ENCODE results near the gene PKD2L2. TPM values are rescaled to one million over a fixed set of nuclear protein-coding genes. Genes with fewer than 3 reads are reported as not detected.

PKD2L2 gene
- total RNA-seq, 1 donor: not detected

- peaks cover 2% of the 10 kb centered on the region for H4K20me1 ChIP-seq (ENCODE audit: insufficient read depth, low read length)
- no peaks in the 10 kb centered on the region for H3K9me3 ChIP-seq (ENCODE audit: low read depth, low read length)
- H3K4me2 ChIP-seq (ENCODE audit: insufficient read depth, low read length): no peak overlapping the region
- H3K4me1 ChIP-seq (ENCODE audit: insufficient read depth, low read length): no peaks in the 10 kb centered on the region
- H2AFZ ChIP-seq (ENCODE audit: low read length): no peak overlapping the region
- H3K79me2 ChIP-seq (ENCODE audit: insufficient read depth, low read length): no peaks in the 10 kb centered on the region
- no peaks in the 10 kb centered on the region for H3K27me3 ChIP-seq (ENCODE audit: insufficient read depth, low read length)
- no peak overlapping the region for H3K4me3 ChIP-seq (ENCODE audit: insufficient read depth, low read length)
- DNase-seq (ENCODE audit: insufficient read length, low spot score, missing footprints): no peak
- peaks cover 14% of the 10 kb centered on the region for H3K36me3 ChIP-seq (ENCODE audit: insufficient read depth, low read length)
- TF ChIP-seq CTCF (IDR thresholded peaks at IDR 0.05; ENCODE audit: extremely low read depth, low read depth, low read length): no peak
- no peak overlapping the region for H3K27ac ChIP-seq (ENCODE audit: low read depth, low read length)
Observed at GRCh38 chr5:137932800-137933199, 43.5 kb downstream of the PKD2L2 start.

GRCh38 chr5:137933491-137933911 is 44.2 kb downstream of the PKD2L2 start:
- no peak for TF ChIP-seq CTCF (IDR thresholded peaks at IDR 0.05; ENCODE audit: extremely low read depth, low read depth, low read length)
- no peak overlapping the region for H3K27ac ChIP-seq (ENCODE audit: low read depth, low read length)
- DNase-seq (ENCODE audit: insufficient read length, low spot score, missing footprints): peak; percentile 5

GRCh38 chr5:137935190-137935589 is 45.9 kb downstream of the PKD2L2 start:
- no peaks in the 10 kb centered on the region for H3K9me3 ChIP-seq (ENCODE audit: low read depth, low read length)
- H3K27me3 ChIP-seq (ENCODE audit: insufficient read depth, low read length): no peaks in the 10 kb centered on the region
- H3K27ac ChIP-seq (ENCODE audit: low read depth, low read length): no peak overlapping the region
- TF ChIP-seq CTCF (IDR thresholded peaks at IDR 0.05; ENCODE audit: extremely low read depth, low read depth, low read length): no peak
- no peak overlapping the region for H2AFZ ChIP-seq (ENCODE audit: low read length)
- no peak for DNase-seq (ENCODE audit: insufficient read length, low spot score, missing footprints)
- no peak overlapping the region for H3K4me2 ChIP-seq (ENCODE audit: insufficient read depth, low read length)
- peaks cover 31% of the 10 kb centered on the region for H3K36me3 ChIP-seq (ENCODE audit: insufficient read depth, low read length)
- no peaks in the 10 kb centered on the region for H3K4me1 ChIP-seq (ENCODE audit: insufficient read depth, low read length)
- no peak overlapping the region for H3K4me3 ChIP-seq (ENCODE audit: insufficient read depth, low read length)
- no peaks in the 10 kb centered on the region for H3K79me2 ChIP-seq (ENCODE audit: insufficient read depth, low read length)
- peaks cover 2% of the 10 kb centered on the region for H4K20me1 ChIP-seq (ENCODE audit: insufficient read depth, low read length)

More at GRCh38 chr5:137933491-137933911, 44.2 kb downstream of the PKD2L2 start:
- no peak overlapping the region for H3K4me2 ChIP-seq (ENCODE audit: insufficient read depth, low read length)
- no peak overlapping the region for H2AFZ ChIP-seq (ENCODE audit: low read length)
- H3K9me3 ChIP-seq (ENCODE audit: low read depth, low read length): no peaks in the 10 kb centered on the region
- no peak overlapping the region for H3K4me3 ChIP-seq (ENCODE audit: insufficient read depth, low read length)
- H3K79me2 ChIP-seq (ENCODE audit: insufficient read depth, low read length): no peaks in the 10 kb centered on the region
- H3K4me1 ChIP-seq (ENCODE audit: insufficient read depth, low read length): no peaks in the 10 kb centered on the region
- H3K27me3 ChIP-seq (ENCODE audit: insufficient read depth, low read length): no peaks in the 10 kb centered on the region
- peaks cover 17% of the 10 kb centered on the region for H3K36me3 ChIP-seq (ENCODE audit: insufficient read depth, low read length)
- H4K20me1 ChIP-seq (ENCODE audit: insufficient read depth, low read length): peaks cover 2% of the 10 kb centered on the region

- Histone ChIP-seq H3K27ac (ENCODE audit: low read depth, low read length) (no peak overlapping the region), H2AFZ (ENCODE audit: low read length) (no peak overlapping the region), H3K9me3 (ENCODE audit: low read depth, low read length) (no peaks in the 10 kb centered on the region), H3K79me2 (ENCODE audit: insufficient read depth, low read length) (no peaks in the 10 kb centered on the region), H3K4me2 (ENCODE audit: insufficient read depth, low read length) (no peak overlapping the region), H3K27me3 (ENCODE audit: insufficient read depth, low read length) (no peaks in the 10 kb centered on the region), H4K20me1 (ENCODE audit: insufficient read depth, low read length) (peaks cover 2% of the 10 kb centered on the region), H3K4me3 (ENCODE audit: insufficient read depth, low read length) (no peak overlapping the region), H3K4me1 (ENCODE audit: insufficient read depth, low read length) (no peaks in the 10 kb centered on the region), H3K36me3 (ENCODE audit: insufficient read depth, low read length) (peaks cover 36% of the 10 kb centered on the region)
- TF ChIP-seq CTCF (IDR thresholded peaks at IDR 0.05; ENCODE audit: extremely low read depth, low read depth, low read length): no peak
- no peak for DNase-seq (ENCODE audit: insufficient read length, low spot score, missing footprints)
Observed at GRCh38 chr5:137935694-137936093, 46.4 kb downstream of the PKD2L2 start.
